ENCODE data around the gene PRKCI.
"Not testable (repeated sequence)": the region's sequence is repeated elsewhere in the genome, so short reads cannot be mapped to it uniquely, and the experiment has no call there.

PRKCI gene

DNA sequence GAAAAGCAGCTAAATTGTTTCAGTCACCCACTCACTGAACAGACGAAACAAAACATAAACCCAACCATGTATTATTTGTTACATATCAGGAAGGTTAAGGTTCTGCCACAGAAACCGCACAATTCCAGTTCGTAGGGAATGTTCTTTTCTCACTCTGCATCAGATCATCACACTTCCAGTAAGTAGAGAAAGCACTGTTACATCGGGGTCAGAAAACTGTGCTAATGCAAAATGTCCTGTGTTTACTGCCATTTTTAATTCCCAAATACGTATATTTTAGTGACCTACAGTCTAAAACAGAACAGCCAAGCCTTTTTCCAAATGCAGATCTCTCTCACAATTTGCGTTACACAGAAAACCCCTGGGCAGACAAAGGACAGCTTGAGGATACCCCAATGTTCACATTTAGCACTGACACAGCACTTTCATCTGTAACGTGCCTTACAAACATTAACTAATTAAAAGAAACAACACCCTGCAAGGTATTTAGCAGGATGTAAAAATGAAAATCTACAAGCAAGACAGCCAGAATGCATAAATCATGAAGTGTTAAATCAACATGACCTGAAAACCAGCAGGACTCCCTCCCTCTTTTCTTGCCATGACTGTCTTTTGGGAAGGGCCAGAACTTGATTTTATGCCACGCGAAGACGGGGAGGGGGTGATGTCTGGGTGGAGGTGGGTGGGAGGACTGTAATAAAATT is 100.5 kb downstream of the PRKCI start:
- peaks cover 9 to 13% of the 10 kb centered on the region in 2 donors for H3K27me3 Mint-ChIP-seq
- H3K27ac Mint-ChIP-seq = no peak overlapping the region
- no peaks in the 10 kb centered on the region for H3K4me1 Mint-ChIP-seq (ENCODE audit: low read depth in 2 of 2)
- DNase-seq (no peak), ATAC-seq (replicated peaks) (no peak)
- no peak overlapping the region for H3K4me3 Mint-ChIP-seq
- H3K36me3 Mint-ChIP-seq (ENCODE audit: insufficient read depth) = peaks cover 3% of the 10 kb centered on the region
- no peaks in the 10 kb centered on the region for H3K9me3 Mint-ChIP-seq

DNA sequence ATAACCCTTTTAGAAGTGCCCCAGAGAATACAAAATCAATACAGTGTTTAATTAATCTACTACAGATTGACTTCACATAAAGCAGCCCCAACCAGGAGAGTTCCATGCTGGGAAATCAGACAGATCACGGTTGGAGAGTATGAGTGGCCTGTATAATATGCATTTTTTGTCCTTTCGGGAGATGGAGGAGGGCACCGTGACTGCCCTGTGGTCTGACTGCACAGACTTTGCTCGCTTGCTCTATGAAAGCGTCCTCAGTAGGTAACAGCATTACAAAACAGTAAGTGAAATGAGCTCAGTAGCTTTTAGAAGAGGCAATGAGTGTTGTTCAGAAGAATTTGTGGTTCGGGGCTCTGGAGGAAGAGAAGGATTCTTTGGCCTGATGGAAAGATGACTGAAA is 101.1 kb downstream of the PRKCI start:
- Mint-ChIP-seq H3K4me3 (no peak overlapping the region), H3K27ac (no peak overlapping the region), H3K27me3 (peaks cover 13% of the 10 kb centered on the region in 2 donors), H3K9me3 (no peaks in the 10 kb centered on the region), H3K36me3 (ENCODE audit: insufficient read depth) (peaks cover 3% of the 10 kb centered on the region), H3K4me1 (ENCODE audit: low read depth in 2 of 2) (no peaks in the 10 kb centered on the region)
- no peak for DNase-seq
- no peak for ATAC-seq (replicated peaks)

DNA sequence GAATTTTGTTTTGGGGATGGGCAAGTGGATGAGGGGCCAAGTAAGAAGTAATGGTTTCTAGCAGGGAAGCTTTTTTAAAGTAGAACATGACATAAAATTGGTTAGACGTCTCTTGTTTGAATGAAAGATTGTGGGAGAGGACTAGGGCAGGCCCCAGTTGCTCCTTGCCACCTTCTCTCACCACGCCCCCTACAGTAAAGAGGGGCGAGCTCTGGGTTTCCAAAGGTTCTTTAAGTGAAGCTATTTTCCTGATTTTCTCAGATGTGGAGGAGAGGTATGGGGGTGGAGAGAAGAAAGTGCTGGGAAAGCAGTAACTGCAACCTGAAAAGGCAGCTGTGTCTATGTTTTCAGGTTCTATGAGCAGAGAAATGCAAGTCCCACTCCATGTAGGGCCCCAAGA is 102.7 kb downstream of the PRKCI start:
- DNase-seq = no peak
- H3K4me3 Mint-ChIP-seq = no peak overlapping the region
- no peak overlapping the region for H3K27ac Mint-ChIP-seq
- H3K9me3 Mint-ChIP-seq = no peaks in the 10 kb centered on the region
- no peaks in the 10 kb centered on the region for H3K4me1 Mint-ChIP-seq (ENCODE audit: low read depth in 2 of 2)
- H3K36me3 Mint-ChIP-seq (ENCODE audit: insufficient read depth) = no peaks in the 10 kb centered on the region
- ATAC-seq (replicated peaks) = no peak
- peaks cover 13 to 17% of the 10 kb centered on the region in 2 donors for H3K27me3 Mint-ChIP-seq

- DNase-seq (no peak), ATAC-seq (replicated peaks) (no peak)
- Mint-ChIP-seq H3K9me3 (no peaks in the 10 kb centered on the region), H3K36me3 (ENCODE audit: insufficient read depth) (no peaks in the 10 kb centered on the region), H3K4me3 (no peak overlapping the region), H3K27me3 (peaks cover 13 to 17% of the 10 kb centered on the region in 2 donors), H3K27ac (no peak overlapping the region), H3K4me1 (ENCODE audit: low read depth in 2 of 2) (no peaks in the 10 kb centered on the region)
These were observed 105.0 kb downstream of the PRKCI start for GRCh38 chr3:170327040-170327808.

DNA sequence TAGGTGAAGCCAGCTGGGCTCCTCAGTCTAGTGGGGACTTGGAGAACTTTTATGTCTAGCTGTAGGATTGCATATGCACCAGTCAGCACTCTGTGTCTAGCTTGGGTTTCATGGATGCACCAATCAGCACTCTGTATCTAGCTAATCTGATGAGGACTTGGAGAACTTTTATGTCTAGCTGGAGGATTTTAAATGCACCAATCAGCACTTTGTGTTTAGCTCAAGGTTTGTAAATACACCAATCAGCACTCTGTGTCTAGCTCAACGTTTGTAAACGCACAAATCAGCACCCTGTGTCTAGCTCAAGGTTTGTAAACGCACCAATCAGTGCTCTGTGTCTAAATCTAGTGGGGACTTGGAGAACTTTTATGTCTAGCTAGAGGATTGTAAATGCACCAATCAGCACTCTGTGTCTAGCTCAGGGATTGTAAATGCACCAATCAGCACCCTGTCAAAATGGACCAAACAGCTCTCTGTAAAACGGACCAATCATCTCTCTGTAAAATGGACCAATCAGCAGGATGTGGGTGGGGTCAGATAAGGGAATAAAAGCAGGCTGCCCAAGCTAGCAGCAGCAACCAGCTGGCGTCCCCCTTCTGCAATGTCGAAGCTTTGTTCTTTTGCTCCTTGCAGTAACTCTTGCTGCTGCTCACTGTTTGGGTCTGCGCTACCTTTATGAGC is 105.8 kb downstream of the PRKCI start:
- not testable (repeated sequence) for H3K36me3 Mint-ChIP-seq (ENCODE audit: insufficient read depth); H3K27ac Mint-ChIP-seq; DNase-seq; ATAC-seq (replicated peaks); H3K4me1 Mint-ChIP-seq (ENCODE audit: low read depth in 2 of 2); H3K9me3 Mint-ChIP-seq; H3K4me3 Mint-ChIP-seq
- peaks cover 6 to 17% of the 10 kb centered on the region in 2 donors for H3K27me3 Mint-ChIP-seq

DNA sequence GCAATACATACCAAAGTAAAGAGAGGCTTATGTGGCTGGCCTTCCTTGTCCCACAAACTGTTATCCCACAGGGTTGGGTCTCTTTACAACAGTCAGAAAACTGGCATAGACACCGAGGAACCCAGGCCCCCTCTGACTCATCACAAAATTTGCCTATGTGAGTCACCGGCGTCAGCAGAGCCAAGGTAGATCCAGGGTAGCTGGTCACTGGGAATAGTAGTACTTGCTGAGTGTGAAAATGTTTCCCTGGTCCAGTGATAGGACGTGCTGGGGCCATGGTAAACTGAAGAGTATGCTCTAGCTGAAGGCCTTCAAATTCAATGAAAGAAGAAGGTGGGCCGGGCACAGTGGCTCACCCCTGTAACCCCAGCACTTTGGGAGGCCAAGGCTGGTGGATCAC is 108.1 kb downstream of the PRKCI start:
- Mint-ChIP-seq H3K4me3 (no peak overlapping the region), H3K27ac (no peak overlapping the region), H3K36me3 (ENCODE audit: insufficient read depth) (no peaks in the 10 kb centered on the region), H3K9me3 (no peaks in the 10 kb centered on the region), H3K4me1 (ENCODE audit: low read depth in 2 of 2) (no peaks in the 10 kb centered on the region), H3K27me3 (peaks cover 0 to 17% of the 10 kb centered on the region in 2 donors)
- no peak for DNase-seq
- no peak for ATAC-seq (replicated peaks)

DNA sequence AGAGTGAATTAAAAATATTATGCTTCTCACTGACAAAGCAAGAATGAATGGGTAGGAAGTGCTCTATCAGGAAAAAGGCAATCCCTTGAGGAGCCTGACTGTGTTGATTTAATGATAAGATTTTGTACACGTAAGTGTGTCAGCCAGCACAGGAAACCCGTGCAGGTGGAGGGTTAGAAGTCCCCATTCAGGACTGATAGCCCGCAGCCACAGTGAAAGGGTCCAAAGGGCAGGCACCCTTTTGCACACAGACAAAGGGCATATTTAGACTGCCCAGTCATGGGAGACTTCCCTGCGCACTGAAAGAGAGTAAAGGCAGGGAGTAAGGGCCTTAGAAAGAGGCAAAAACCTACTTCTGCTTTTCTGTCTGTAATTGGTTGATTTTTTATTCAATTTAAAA is 108.9 kb downstream of the PRKCI start:
- Mint-ChIP-seq H3K9me3 (no peaks in the 10 kb centered on the region), H3K36me3 (ENCODE audit: insufficient read depth) (no peaks in the 10 kb centered on the region), H3K27me3 (peaks cover 0 to 17% of the 10 kb centered on the region in 2 donors), H3K4me1 (ENCODE audit: low read depth in 2 of 2) (no peaks in the 10 kb centered on the region), H3K27ac (no peak overlapping the region), H3K4me3 (no peak overlapping the region)
- no peak for ATAC-seq (replicated peaks)
- DNase-seq = no peak

DNA sequence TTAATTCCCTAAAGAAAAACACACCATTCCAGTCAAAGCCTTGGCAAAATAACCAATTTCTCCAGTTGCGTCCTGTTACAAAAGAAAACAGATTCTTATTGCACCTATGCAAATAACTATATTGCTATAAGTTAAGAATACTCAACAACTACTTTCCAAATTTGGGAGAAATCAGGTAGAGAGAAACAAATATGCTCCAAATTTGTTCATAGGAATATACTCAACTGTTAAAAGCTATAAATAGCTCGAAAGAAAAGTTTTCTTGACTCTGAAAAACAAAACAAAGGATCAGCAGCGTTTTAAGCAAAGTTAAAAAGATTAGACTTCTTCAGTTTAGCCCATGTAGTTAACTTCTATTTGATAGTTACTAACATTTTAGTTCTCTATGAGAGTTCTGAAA is 115.2 kb downstream of the PRKCI start:
- ATAC-seq (replicated peaks) (no peak), DNase-seq (no peak)
- Mint-ChIP-seq H3K27ac (no peak overlapping the region), H3K4me3 (no peak overlapping the region), H3K36me3 (ENCODE audit: insufficient read depth) (no peaks in the 10 kb centered on the region), H3K9me3 (no peaks in the 10 kb centered on the region), H3K27me3 (no peaks in the 10 kb centered on the region), H3K4me1 (ENCODE audit: low read depth in 2 of 2) (no peaks in the 10 kb centered on the region)

DNA sequence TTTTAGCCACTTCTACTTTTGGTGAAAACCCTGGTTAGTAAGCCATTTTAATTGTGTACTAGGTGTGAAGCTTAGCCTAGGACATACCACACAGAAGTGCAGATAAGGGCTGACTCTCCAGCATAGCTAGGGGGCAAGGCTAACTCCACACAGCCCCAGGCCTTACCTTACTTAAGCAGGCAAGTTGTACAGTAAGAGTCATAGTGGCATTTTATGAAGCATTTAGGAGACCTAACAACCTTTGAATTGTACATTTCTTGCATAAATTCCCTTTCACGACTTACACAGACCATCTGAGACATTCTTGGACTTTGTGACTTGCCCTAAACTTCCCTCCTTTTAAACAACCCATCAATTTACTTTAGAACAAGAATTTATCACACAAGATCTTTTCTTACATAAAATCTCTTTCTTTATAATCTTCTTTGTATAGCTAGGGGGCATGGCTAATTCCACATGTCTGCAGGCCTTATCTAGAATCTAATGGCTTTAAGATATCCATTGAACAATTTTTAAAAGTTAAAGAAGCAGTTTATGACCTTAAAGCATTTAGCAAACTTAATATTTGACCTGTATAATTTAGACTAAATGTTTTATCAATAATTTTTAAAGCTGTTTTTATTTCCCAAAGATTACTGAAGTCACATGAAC is 116.6 kb downstream of the PRKCI start:
- Mint-ChIP-seq H3K27ac (no peak overlapping the region), H3K9me3 (no peaks in the 10 kb centered on the region), H3K4me3 (no peak overlapping the region), H3K27me3 (no peaks in the 10 kb centered on the region), H3K4me1 (ENCODE audit: low read depth in 2 of 2) (no peaks in the 10 kb centered on the region), H3K36me3 (ENCODE audit: insufficient read depth) (no peaks in the 10 kb centered on the region)
- no peak for DNase-seq
- ATAC-seq (replicated peaks) = no peak

DNA sequence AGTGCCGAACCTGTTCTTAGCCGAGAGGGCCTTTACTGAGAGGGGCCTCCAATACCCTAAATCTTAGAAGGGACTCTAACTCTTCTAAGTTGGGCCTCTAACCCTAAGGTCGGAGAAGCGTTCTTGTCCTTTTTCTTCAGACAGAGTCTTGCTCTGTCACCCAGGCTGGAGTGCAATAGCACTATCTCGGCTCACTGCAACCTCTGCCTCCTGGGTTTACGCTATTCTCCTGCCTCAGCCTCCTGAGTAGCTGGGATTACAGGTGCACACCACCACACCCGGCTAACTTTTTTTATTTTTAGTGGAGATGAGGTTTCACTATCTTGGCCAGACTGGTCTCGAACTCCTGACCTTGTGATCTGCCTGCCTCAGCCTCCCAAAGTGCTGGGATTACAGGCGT is 120.0 kb downstream of the PRKCI start:
- H3K4me3 Mint-ChIP-seq; H3K4me1 Mint-ChIP-seq (ENCODE audit: low read depth in 2 of 2); H3K9me3 Mint-ChIP-seq; H3K27ac Mint-ChIP-seq; DNase-seq; H3K27me3 Mint-ChIP-seq; H3K36me3 Mint-ChIP-seq (ENCODE audit: insufficient read depth); ATAC-seq (replicated peaks): not testable (repeated sequence)

DNA sequence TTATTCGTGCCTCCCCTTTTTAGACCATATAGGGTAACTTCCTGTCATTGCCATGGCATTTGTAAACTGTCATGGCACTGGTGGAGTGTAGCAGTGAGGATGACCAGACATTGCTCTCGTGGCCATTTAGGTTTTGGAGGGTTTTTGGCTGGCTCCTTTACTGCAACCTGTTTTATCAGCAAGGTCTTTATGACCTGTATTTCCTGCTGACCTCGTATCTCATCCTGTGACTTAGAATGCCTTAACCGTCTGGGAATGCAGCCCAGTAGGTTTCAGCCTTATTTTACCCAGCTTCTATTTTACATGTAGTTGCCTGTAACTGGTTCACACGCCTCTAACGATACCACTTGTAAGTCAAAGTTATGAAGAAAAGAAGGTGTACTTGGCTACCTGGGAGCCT is 121.6 kb downstream of the PRKCI start:
- not testable (repeated sequence) for H3K27me3 Mint-ChIP-seq; H3K27ac Mint-ChIP-seq; H3K4me1 Mint-ChIP-seq (ENCODE audit: low read depth in 2 of 2); H3K9me3 Mint-ChIP-seq; DNase-seq; H3K4me3 Mint-ChIP-seq; H3K36me3 Mint-ChIP-seq (ENCODE audit: insufficient read depth); ATAC-seq (replicated peaks)

GRCh38 chr3:170344971-170345370 is 122.7 kb downstream of the PRKCI start:
- peaks cover 3% of the 10 kb centered on the region for H3K36me3 Mint-ChIP-seq (ENCODE audit: insufficient read depth)
- no peak overlapping the region for H3K27ac Mint-ChIP-seq
- no peaks in the 10 kb centered on the region for H3K9me3 Mint-ChIP-seq
- no peak overlapping the region for H3K4me3 Mint-ChIP-seq
- no peak for ATAC-seq (replicated peaks)
- no peaks in the 10 kb centered on the region for H3K4me1 Mint-ChIP-seq (ENCODE audit: low read depth in 2 of 2)
- DNase-seq = no peak
- no peaks in the 10 kb centered on the region for H3K27me3 Mint-ChIP-seq

- Mint-ChIP-seq H3K36me3 (ENCODE audit: insufficient read depth) (peaks cover 3% of the 10 kb centered on the region), H3K27me3 (no peaks in the 10 kb centered on the region), H3K9me3 (no peaks in the 10 kb centered on the region), H3K4me3 (no peak overlapping the region), H3K27ac (no peak overlapping the region), H3K4me1 (ENCODE audit: low read depth in 2 of 2) (no peaks in the 10 kb centered on the region)
- no peak for DNase-seq
- ATAC-seq (replicated peaks) = no peak
These were observed 124.5 kb downstream of the PRKCI start for GRCh38 chr3:170346481-170347392.

Measured in effector memory CD8-positive, alpha-beta T cell (primary cell).